MM.1S (cell line): ENCODE results near the gene MMP24OS.

Experiments
- DNase-seq: peaks from one replicate; pipeline ENCODE4 v3.0.0-alpha.2; 2015
- H2AFZ ChIP-seq: fragments of 300-600 bp; sonication (generic); 2 replicates; pipeline ENCODE4 v1.6.0; 2016; ENCODE audit warnings: antibody characterized with exemption, low read length
- H3F3A ChIP-seq: fragments of 300-600 bp; sonication (generic); 2 replicates; pipeline ENCODE4 v1.6.1; 2016; ENCODE audit warnings: mild to moderate bottlenecking, antibody characterized with exemption, low read length, moderate library complexity, mixed read lengths; ENCODE audit not compliant: insufficient read depth
- H3K27ac ChIP-seq: fragments of 300-600 bp; sonication (generic); 2 replicates; pipeline ENCODE4 v1.5.1; 2016; ENCODE audit warnings: mild to moderate bottlenecking, low read length
- H3K27me3 ChIP-seq: fragments of 300-600 bp; sonication (generic); replicated peaks from 2 replicates; pipeline ENCODE4 v1.6.0; 2016; ENCODE audit warnings: low read length; ENCODE audit not compliant: insufficient read depth
- H3K36me3 ChIP-seq: fragments of 300-600 bp; sonication (generic); replicated peaks from 2 replicates; pipeline ENCODE4 v1.6.1; 2016; ENCODE audit warnings: mild to moderate bottlenecking, low read length, mixed read lengths; ENCODE audit not compliant: insufficient read depth
- H3K4me1 ChIP-seq: fragments of 300-600 bp; sonication (generic); 2 replicates; pipeline ENCODE4 v1.6.1; 2016; ENCODE audit warnings: low read length, mixed read lengths
- H3K4me2 ChIP-seq: fragments of 300-600 bp; sonication (generic); 2 replicates; pipeline ENCODE4 v1.6.0; 2016; ENCODE audit warnings: low read depth, low read length
- H3K4me3 ChIP-seq: fragments of 300-600 bp; sonication (generic); 2 replicates; pipeline ENCODE4 v1.5.1; 2016; ENCODE audit warnings: low read length, mixed read lengths
- H3K79me2 ChIP-seq: fragments of 300-600 bp; sonication (generic); 2 replicates; pipeline ENCODE4 v1.6.1; 2016; ENCODE audit warnings: mixed run types, low read length, mixed read lengths
- H3K9ac ChIP-seq: fragments of 300-600 bp; sonication (generic); 2 replicates; pipeline ENCODE4 v1.6.1; 2016; ENCODE audit warnings: low read length, mixed read lengths
- H3K9me2 ChIP-seq: fragments of 300-600 bp; sonication (generic); replicated peaks from 2 replicates; pipeline ENCODE4 v1.6.1; 2016; ENCODE audit warnings: mild to moderate bottlenecking, low read length, mixed read lengths; ENCODE audit not compliant: insufficient read depth
- H3K9me3 ChIP-seq: fragments of 300-600 bp; sonication (generic); replicated peaks from 2 replicates; pipeline ENCODE4 v1.6.1; 2016; ENCODE audit warnings: mild to moderate bottlenecking, low read length, mixed read lengths; ENCODE audit not compliant: insufficient read depth
- H4K20me1 ChIP-seq: fragments of 300-600 bp; sonication (generic); 2 replicates; pipeline ENCODE4 v1.6.1; 2016; ENCODE audit warnings: mild to moderate bottlenecking, low read length, moderate library complexity, mixed read lengths; ENCODE audit not compliant: insufficient read depth
- CTCF ChIP-seq: fragments of 300-600 bp; sonication (generic); IDR thresholded peaks from 2 replicates; pipeline ENCODE4 v1.5.1; 2016; ENCODE audit warnings: antibody characterized with exemption, low read length, mixed read lengths
- EZH2 ChIP-seq: fragments of 300-600 bp; sonication (generic); optimal IDR thresholded peaks from 2 replicates; pipeline ENCODE3; 2017; ENCODE audit warnings: low read depth, mild to moderate bottlenecking, antibody characterized with exemption, low read length, mixed read lengths
- EZH2phosphoT487 ChIP-seq: fragments of 300-600 bp; sonication (generic); IDR thresholded peaks from 2 replicates; pipeline ENCODE4 v1.6.1; 2018; ENCODE audit warnings: antibody characterized with exemption, low read length

Gene MMP24OS

GRCh38 chr20:35290887-35291417 lies 13.0 kb upstream of the MMP24OS start:
- Histone ChIP-seq H3K4me2 (no peak overlapping the region), H3F3A (no peaks in the 10 kb centered on the region), H3K79me2 (no peaks in the 10 kb centered on the region), H3K27ac (no peak overlapping the region), H4K20me1 (no peaks in the 10 kb centered on the region), H2AFZ (no peak overlapping the region), H3K27me3 (peaks cover 56% of the 10 kb centered on the region), H3K4me1 (no peaks in the 10 kb centered on the region), H3K4me3 (no peak overlapping the region), H3K9ac (no peak overlapping the region), H3K36me3 (no peaks in the 10 kb centered on the region), H3K9me2 (no peaks in the 10 kb centered on the region), H3K9me3 (no peaks in the 10 kb centered on the region)
- no peak for TF ChIP-seq EZH2
- TF ChIP-seq EZH2phosphoT487: no peak
- no peak for TF ChIP-seq CTCF
- no peak for DNase-seq

- Histone ChIP-seq H3K27me3 (peaks cover 50% of the 10 kb centered on the region), H3F3A (no peaks in the 10 kb centered on the region), H3K79me2 (no peaks in the 10 kb centered on the region), H3K9ac (no peak overlapping the region), H3K9me3 (no peaks in the 10 kb centered on the region), H3K9me2 (no peaks in the 10 kb centered on the region), H3K4me2 (no peak overlapping the region), H4K20me1 (no peaks in the 10 kb centered on the region), H3K36me3 (no peaks in the 10 kb centered on the region), H3K4me3 (no peak overlapping the region), H2AFZ (no peak overlapping the region), H3K4me1 (no peaks in the 10 kb centered on the region), H3K27ac (no peak overlapping the region)
- TF ChIP-seq EZH2: no peak
- TF ChIP-seq CTCF: no peak
- no peak for TF ChIP-seq EZH2phosphoT487
- no peak for DNase-seq
These were observed 12.4 kb upstream of the MMP24OS start for GRCh38 chr20:35290186-35290886.

- H3K79me2 ChIP-seq: peaks cover 11% of the 10 kb centered on the region
- peaks cover 33% of the 10 kb centered on the region for H3K27me3 ChIP-seq
- no peaks in the 10 kb centered on the region for H3K9me3 ChIP-seq
- no peak for DNase-seq
- TF ChIP-seq CTCF: no peak
- no peak for TF ChIP-seq EZH2phosphoT487
- TF ChIP-seq EZH2: no peak
- H3K27ac ChIP-seq: no peak overlapping the region
- H3K4me2 ChIP-seq: no peak overlapping the region
- H4K20me1 ChIP-seq: no peaks in the 10 kb centered on the region
- H3K9ac ChIP-seq: no peak overlapping the region
- no peaks in the 10 kb centered on the region for H3F3A ChIP-seq
- H3K9me2 ChIP-seq: no peaks in the 10 kb centered on the region
- H3K4me3 ChIP-seq: no peak overlapping the region
- H3K36me3 ChIP-seq: no peaks in the 10 kb centered on the region
- peaks cover 2% of the 10 kb centered on the region; the same call in 1 of the 2 replicates for H3K4me1 ChIP-seq
- H2AFZ ChIP-seq: no peak overlapping the region
These were observed 10.6 kb upstream of the MMP24OS start for GRCh38 chr20:35288325-35289060.
